GM12874 (cell line): ENCODE results near the gene JPH4.

ENCODE experiments used
- CTCF ChIP-seq: IDR thresholded peaks from 2 replicates; pipeline ENCODE4 v1.5.1; 2011; ENCODE audit warnings: low read depth, mild to moderate bottlenecking, control low read depth, low read length, moderate library complexity; ENCODE audit not compliant: insufficient read depth

Gene JPH4

GRCh38 chr14:23561873-23562821 is 16.4 kb downstream of the JPH4 start:
- TF ChIP-seq CTCF: no peak

GRCh38 chr14:23561259-23561658 is 17.3 kb downstream of the JPH4 start:
- no peak for TF ChIP-seq CTCF

- no peak for TF ChIP-seq CTCF
Measured at GRCh38 chr14:23559926-23560520, 18.6 kb downstream of the JPH4 start.

GRCh38 chr14:23559010-23559925 is 19.3 kb downstream of the JPH4 start:
- peak; percentile 93 for TF ChIP-seq CTCF

GRCh38 chr14:23558346-23559009 is 20.1 kb downstream of the JPH4 start:
- no peak for TF ChIP-seq CTCF

- no peak for TF ChIP-seq CTCF
Measured at GRCh38 chr14:23557946-23558345, 20.6 kb downstream of the JPH4 start.

- TF ChIP-seq CTCF: no peak
Measured at GRCh38 chr14:23557521-23557920, 21.1 kb downstream of the JPH4 start.
